ENCODE measurements around the gene EPHA6. TPM values are rescaled to one million over a fixed set of nuclear protein-coding genes. Genes with fewer than 3 reads are reported as not detected.

EPHA6 gene
- total RNA-seq, 1 experiment from 2014 or later: 3.6 TPM

DNA sequence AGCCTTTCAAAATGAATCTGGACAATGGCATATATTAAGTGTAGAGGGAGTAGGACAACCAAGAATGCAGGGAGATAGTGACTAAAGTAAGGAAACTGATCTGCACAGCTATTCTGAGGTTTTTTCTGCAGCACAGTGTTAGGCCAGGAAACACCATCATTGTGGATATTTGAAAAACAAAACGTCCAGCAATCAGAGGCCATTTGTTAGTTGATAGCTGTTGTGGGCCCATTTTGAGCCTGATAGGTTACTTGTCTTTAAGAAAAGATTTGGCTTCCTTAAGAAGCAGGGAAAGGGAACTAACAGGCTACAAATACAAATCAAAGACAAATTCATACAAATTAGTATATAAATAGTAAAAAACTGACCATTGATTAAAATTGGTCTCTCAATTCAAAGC, 574.4 kb downstream of the EPHA6 start:
- Histone ChIP-seq H3K4me3 (ENCODE audit: low read length) (no peak overlapping the region), H3F3A (ENCODE audit: low read length, unreplicated experiment) (no peaks in the 10 kb centered on the region), H3K36me3 (ENCODE audit: low read depth, low read length) (no peaks in the 10 kb centered on the region), H3K4me1 (ENCODE audit: insufficient read depth, low read length) (no peaks in the 10 kb centered on the region), H3K9me2 (replicated peaks; ENCODE audit: low read length) (no peaks in the 10 kb centered on the region), H2AFZ (ENCODE audit: low read length) (no peak overlapping the region), H3K9ac (ENCODE audit: low read length) (no peak overlapping the region), H4K20me1 (ENCODE audit: low read length) (no peaks in the 10 kb centered on the region), H3K4me2 (ENCODE audit: low read length) (no peak overlapping the region), H3K79me2 (ENCODE audit: low read length) (no peaks in the 10 kb centered on the region), H3K27me3 (ENCODE audit: low read length) (no peaks in the 10 kb centered on the region), H3K27ac (ENCODE audit: low read length) (no peak overlapping the region), H3K9me3 (ENCODE audit: low read length) (0 out of 2 replicates have a peak, but pooled peaks cover 7% of the 10 kb centered on the region)
- no peak for TF ChIP-seq EZH2 (IDR thresholded peaks at IDR 0.05; ENCODE audit: low read length, unreplicated experiment)
- no peak for TF ChIP-seq CTCF (conservative IDR thresholded peaks at IDR 0.05; ENCODE audit: low read depth, low read length)
- TF ChIP-seq EZH2phosphoT487 (IDR thresholded peaks at IDR 0.05; ENCODE audit: borderline replicate concordance, low read length): no peak
- intact Hi-C loops (cut with micrococcal nuclease): no loop called here
- no peak for ATAC-seq
- no peak for DNase-seq
- no TSS peak for BruUV-seq (replicated peaks)
- POLR2A ChIA-PET (ENCODE audit: unreplicated experiment): no interaction called here
- CTCF ChIA-PET: no interaction called here

- no peak for ATAC-seq
- Histone ChIP-seq H3K4me1 (ENCODE audit: insufficient read depth, low read length) (no peaks in the 10 kb centered on the region), H3K4me3 (ENCODE audit: low read length) (no peak overlapping the region), H3F3A (ENCODE audit: low read length, unreplicated experiment) (no peaks in the 10 kb centered on the region), H3K36me3 (ENCODE audit: low read depth, low read length) (no peaks in the 10 kb centered on the region), H3K4me2 (ENCODE audit: low read length) (no peak overlapping the region), H4K20me1 (ENCODE audit: low read length) (no peaks in the 10 kb centered on the region), H3K27me3 (ENCODE audit: low read length) (no peaks in the 10 kb centered on the region), H3K9ac (ENCODE audit: low read length) (no peak overlapping the region), H3K79me2 (ENCODE audit: low read length) (no peaks in the 10 kb centered on the region), H3K9me2 (replicated peaks; ENCODE audit: low read length) (no peaks in the 10 kb centered on the region), H2AFZ (ENCODE audit: low read length) (no peak overlapping the region), H3K9me3 (ENCODE audit: low read length) (0 out of 2 replicates have a peak, but pooled peaks cover 7% of the 10 kb centered on the region), H3K27ac (ENCODE audit: low read length) (no peak overlapping the region)
- no peak for DNase-seq
- ChIA-PET CTCF (no interaction called here), POLR2A (ENCODE audit: unreplicated experiment) (no interaction called here)
- no TSS peak for BruUV-seq (replicated peaks)
- no peak for TF ChIP-seq CTCF (conservative IDR thresholded peaks at IDR 0.05; ENCODE audit: low read depth, low read length)
- TF ChIP-seq EZH2phosphoT487 (IDR thresholded peaks at IDR 0.05; ENCODE audit: borderline replicate concordance, low read length): no peak
- TF ChIP-seq EZH2 (IDR thresholded peaks at IDR 0.05; ENCODE audit: low read length, unreplicated experiment): no peak
- intact Hi-C loops (cut with micrococcal nuclease): no loop called here
Observed at GRCh38 chr3:97389936-97390335, 575.5 kb downstream of the EPHA6 start.

DNA sequence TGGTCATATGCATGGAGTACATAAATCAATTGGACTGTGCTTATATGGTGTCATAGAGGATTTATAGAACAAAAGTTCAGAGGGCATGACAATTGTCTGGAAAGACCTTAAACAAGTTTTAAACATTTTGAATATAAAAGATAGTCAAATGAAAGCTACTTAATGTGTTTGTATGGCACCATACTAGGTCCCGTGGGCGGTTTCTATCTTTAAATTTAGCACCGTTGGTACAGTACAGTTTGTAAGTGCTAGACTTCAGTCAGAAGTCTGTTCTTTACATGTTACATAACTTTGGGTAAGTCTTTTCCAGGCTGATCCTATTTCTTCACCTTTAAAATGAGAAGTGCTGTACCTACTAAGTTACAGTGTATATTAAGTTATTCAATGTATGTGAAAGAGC, 576.8 kb downstream of the EPHA6 start:
- 0 out of 2 replicates have a peak, but pooled peaks cover 7% of the 10 kb centered on the region for H3K9me3 ChIP-seq (ENCODE audit: low read length)
- no peaks in the 10 kb centered on the region for H3F3A ChIP-seq (ENCODE audit: low read length, unreplicated experiment)
- no peak overlapping the region for H2AFZ ChIP-seq (ENCODE audit: low read length)
- ChIA-PET CTCF (no interaction called here), POLR2A (ENCODE audit: unreplicated experiment) (no interaction called here)
- H3K4me2 ChIP-seq (ENCODE audit: low read length): no peak overlapping the region
- H3K9me2 ChIP-seq (replicated peaks; ENCODE audit: low read length): no peaks in the 10 kb centered on the region
- no peaks in the 10 kb centered on the region for H3K27me3 ChIP-seq (ENCODE audit: low read length)
- H3K79me2 ChIP-seq (ENCODE audit: low read length): no peaks in the 10 kb centered on the region
- no peak for TF ChIP-seq EZH2phosphoT487 (IDR thresholded peaks at IDR 0.05; ENCODE audit: borderline replicate concordance, low read length)
- no peak for TF ChIP-seq CTCF (conservative IDR thresholded peaks at IDR 0.05; ENCODE audit: low read depth, low read length)
- no peak for TF ChIP-seq EZH2 (IDR thresholded peaks at IDR 0.05; ENCODE audit: low read length, unreplicated experiment)
- no peak for ATAC-seq
- H3K27ac ChIP-seq (ENCODE audit: low read length): no peak overlapping the region
- no peaks in the 10 kb centered on the region for H3K4me1 ChIP-seq (ENCODE audit: insufficient read depth, low read length)
- no TSS peak for BruUV-seq (replicated peaks)
- H3K9ac ChIP-seq (ENCODE audit: low read length): no peak overlapping the region
- no peak overlapping the region for H3K4me3 ChIP-seq (ENCODE audit: low read length)
- intact Hi-C loops (cut with micrococcal nuclease): no loop called here
- no peaks in the 10 kb centered on the region for H3K36me3 ChIP-seq (ENCODE audit: low read depth, low read length)
- no peaks in the 10 kb centered on the region for H4K20me1 ChIP-seq (ENCODE audit: low read length)
- no peak for DNase-seq
